H1 (cell line): ENCODE data around the gene OR2B2. TPM values are rescaled to one million over a fixed set of nuclear protein-coding genes. Genes with fewer than 3 reads are reported as not detected.

Source experiments
- CTCF ChIA-PET: fragments of 300-600 bp; sonication (Branson Sonifier 250); formaldehyde crosslinking; loops from one replicate; lab custom pipeline; 2021; ENCODE audit not compliant: partially characterized antibody; lab: Charles Lee
- POLR2A ChIA-PET: fragments of 300-600 bp; sonication (Branson Sonifier 250); formaldehyde crosslinking; loops from one replicate; lab custom pipeline; 2021; ENCODE audit warnings: inconsistent platforms; ENCODE audit not compliant: partially characterized antibody; lab: Charles Lee
- DNase-seq, 2 experiments: peaks; one replicate each; pipeline versions ENCODE4 v3.0.0 to v3.0.0-alpha.2; 2010 to 2022; ENCODE audit warnings: low spot score in 2 of 2, low read depth in 1 of 2, mixed read lengths in 1 of 2
- FAIRE-seq: peaks from 2 replicates; lab custom pipeline; 2011; peaks lifted over from hg19 to GRCh38; lab: Jason Lieb, UNC
- H2AFZ ChIP-seq: 2 replicates; pipeline ENCODE4 v1.8.1; 2012; ENCODE audit warnings: low read length, inconsistent platforms
- H2AK5ac ChIP-seq: 2 replicates; pipeline ENCODE4 v1.6.1; 2013; ENCODE audit warnings: low read depth, low read length
- H2BK120ac ChIP-seq: replicated peaks from 2 replicates; pipeline ENCODE3; 2013; ENCODE audit warnings: low read depth, low read length, inconsistent platforms
- H2BK12ac ChIP-seq: 2 replicates; pipeline ENCODE4 v1.6.1; 2013; ENCODE audit warnings: low read depth, low read length
- H2BK15ac ChIP-seq: 2 replicates; pipeline ENCODE4 v1.6.1; 2013; ENCODE audit warnings: low read length
- H2BK20ac ChIP-seq: 2 replicates; pipeline ENCODE4 v1.6.1; 2013; ENCODE audit warnings: low read length
- H2BK5ac ChIP-seq: 2 replicates; pipeline ENCODE4 v1.6.1; 2013; ENCODE audit warnings: low read depth, low read length
- H3K14ac ChIP-seq: 2 replicates; pipeline ENCODE4 v1.6.1; 2013; ENCODE audit warnings: inconsistent platforms; ENCODE audit not compliant: insufficient read length
- H3K18ac ChIP-seq: 2 replicates; pipeline ENCODE4 v1.6.1; 2013; ENCODE audit warnings: low read length; ENCODE audit errors: extremely low read depth
- H3K23ac ChIP-seq: 2 replicates; pipeline ENCODE4 v1.6.1; 2013; ENCODE audit warnings: inconsistent platforms; ENCODE audit not compliant: insufficient read length
- H3K23me2 ChIP-seq: 2 replicates; pipeline ENCODE4 v1.6.1; 2013; ENCODE audit warnings: low read depth, low read length
- H3K27ac ChIP-seq: 2 replicates; pipeline ENCODE4 v1.6.1; 2011; ENCODE audit warnings: low read depth, low read length, inconsistent platforms
- H3K27me3 ChIP-seq, 4 experiments: replicated peaks in 1 of 4; 1 replicate in 1 of 4; 2 replicates in 3 of 4; pipeline versions ENCODE4 v1.6.1 to v1.8.1; 2011 to 2013; ENCODE audit warnings: low read length in 3 of 4, mild to moderate bottlenecking in 3 of 4, inconsistent platforms in 2 of 4, mixed read lengths in 2 of 4, moderate library complexity in 1 of 4; ENCODE audit not compliant: control insufficient read depth in 3 of 4, insufficient read depth in 3 of 4; ENCODE audit errors: extremely low read depth in 1 of 4
- H3K36me3 ChIP-seq, 4 experiments: 2 replicates each; pipeline versions ENCODE4 v1.6.1 to v1.8.1; 2011 to 2013; ENCODE audit warnings: mild to moderate bottlenecking in 4 of 4, low read length in 3 of 4, moderate library complexity in 2 of 4, control low read depth in 1 of 4, inconsistent platforms in 1 of 4; ENCODE audit not compliant: insufficient read depth in 4 of 4, control insufficient read depth in 2 of 4
- H3K4ac ChIP-seq: replicated peaks from 2 replicates; pipeline ENCODE3; 2013; ENCODE audit warnings: low read length, low read depth, mixed read lengths, inconsistent platforms; ENCODE audit not compliant: insufficient read length
- H3K4me1 ChIP-seq, 4 experiments: replicated peaks in 1 of 4; 1 replicate in 1 of 4; 2 replicates in 3 of 4; pipeline versions ENCODE4 v1.6.1 to v1.8.1; 2011 to 2013; ENCODE audit warnings: low read length in 3 of 4, inconsistent platforms in 2 of 4, mixed read lengths in 1 of 4; ENCODE audit not compliant: insufficient read depth in 4 of 4, control insufficient read depth in 3 of 4
- H3K4me2 ChIP-seq, 2 experiments: 2 replicates each; pipeline versions ENCODE4 v1.6.1 to v1.8.1; 2011 to 2013; ENCODE audit warnings: low read depth in 2 of 2, low read length in 2 of 2, control low read depth in 1 of 2, inconsistent platforms in 1 of 2, mild to moderate bottlenecking in 1 of 2; ENCODE audit not compliant: insufficient read depth in 1 of 2
- H3K4me3 ChIP-seq, 4 experiments: fragments of 200-600, 300-600 bp in 1 of 4; sonication (generic), shearing (Covaris generic), sonication (Bioruptor Twin) in 1 of 4; 2 replicates each; pipeline versions ENCODE4 v1.5.1 to v1.8.1; 2011 to 2016; ENCODE audit warnings: low read length in 4 of 4, low read depth in 3 of 4, control low read depth in 2 of 4, inconsistent platforms in 2 of 4, mild to moderate bottlenecking in 2 of 4, mixed read lengths in 1 of 4, moderate library complexity in 1 of 4; ENCODE audit not compliant: insufficient read depth in 2 of 4; ENCODE audit errors: extremely low read depth in 1 of 4
- H3K56ac ChIP-seq: replicated peaks from 2 replicates; pipeline ENCODE3; 2013; ENCODE audit warnings: low read depth, mild to moderate bottlenecking, mixed read lengths, low read length, inconsistent platforms; ENCODE audit not compliant: insufficient read length
- H3K79me1 ChIP-seq: 2 replicates; pipeline ENCODE4 v1.6.1; 2013; ENCODE audit warnings: low read depth, low read length, control low read depth
- H3K79me2 ChIP-seq, 2 experiments: 2 replicates each; pipeline versions ENCODE4 v1.6.1 to v1.8.1; 2012 to 2013; ENCODE audit warnings: low read length in 2 of 2, mild to moderate bottlenecking in 2 of 2, inconsistent platforms in 1 of 2; ENCODE audit not compliant: insufficient read depth in 2 of 2, control insufficient read depth in 1 of 2
- H3K9ac ChIP-seq, 4 experiments: replicated peaks in 1 of 4; 1 replicate in 1 of 4; 2 replicates in 3 of 4; pipeline versions ENCODE4 v1.6.1 to v1.8.1; 2011 to 2013; ENCODE audit warnings: low read depth in 3 of 4, low read length in 3 of 4, control low read depth in 2 of 4, mild to moderate bottlenecking in 2 of 4, moderate library complexity in 2 of 4, inconsistent platforms in 1 of 4; ENCODE audit errors: extremely low read depth in 1 of 4
- H3K9me3 ChIP-seq, 2 experiments: 2 replicates each; pipeline versions ENCODE4 v1.6.1 to v1.8.1; 2012 to 2013; ENCODE audit warnings: mild to moderate bottlenecking in 2 of 2, moderate library complexity in 2 of 2, control low read depth in 1 of 2, inconsistent platforms in 1 of 2, low read depth in 1 of 2, low read length in 1 of 2, mixed read lengths in 1 of 2; ENCODE audit not compliant: insufficient read depth in 2 of 2
- H4K20me1 ChIP-seq, 2 experiments: replicated peaks in 1 of 2; 2 replicates each; pipeline versions ENCODE3 to v1.8.1; 2011 to 2013; ENCODE audit warnings: inconsistent platforms in 2 of 2, low read length in 2 of 2, mild to moderate bottlenecking in 1 of 2; ENCODE audit not compliant: insufficient read depth in 2 of 2, control insufficient read depth in 1 of 2
- H4K5ac ChIP-seq: 2 replicates; pipeline ENCODE4 v1.6.1; 2013; ENCODE audit warnings: low read length, low read depth, mixed read lengths, inconsistent platforms; ENCODE audit not compliant: insufficient read length
- H4K8ac ChIP-seq: 2 replicates; pipeline ENCODE4 v1.8.0; 2013; ENCODE audit warnings: mild to moderate bottlenecking, moderate library complexity, low read length, inconsistent platforms; ENCODE audit not compliant: insufficient read depth; ENCODE audit errors: extremely low read depth
- H4K91ac ChIP-seq: replicated peaks from 2 replicates; pipeline ENCODE3; 2013; ENCODE audit warnings: low read length, mixed read lengths, inconsistent platforms; ENCODE audit not compliant: insufficient read length
- CBX5 ChIP-seq: fragments of 300-800, 300-1000 bp; sonication (generic); IDR thresholded peaks from 2 replicates; pipeline ENCODE4 v1.7.1; 2016; ENCODE audit warnings: antibody characterized with exemption, low read length, low read depth
- CTCF ChIP-seq, 3 experiments: IDR thresholded peaks; 1 replicate in 2 of 3; 2 replicates in 1 of 3; pipeline versions ENCODE4 v1.5.1 to v1.6.1; 2011; ENCODE audit warnings: low read length in 3 of 3, mild to moderate bottlenecking in 3 of 3, inconsistent platforms in 2 of 3, low read depth in 1 of 3, moderate library complexity in 1 of 3; ENCODE audit not compliant: insufficient read depth in 1 of 3; ENCODE audit errors: control extremely low read depth in 1 of 3
- EGR1 ChIP-seq: IDR thresholded peaks from 2 replicates; pipeline ENCODE4 v1.6.1; 2011; ENCODE audit warnings: low read depth, low read length, borderline replicate concordance
- FOSL1 ChIP-seq: IDR thresholded peaks from 2 replicates; pipeline ENCODE4 v1.6.1; 2011; ENCODE audit warnings: mild to moderate bottlenecking, low read depth, low read length, moderate library complexity; ENCODE audit not compliant: insufficient read depth
- NANOG ChIP-seq: IDR thresholded peaks from 2 replicates; pipeline ENCODE4 v1.6.1; 2011; ENCODE audit warnings: low read length, low read depth, mild to moderate bottlenecking, inconsistent platforms; ENCODE audit not compliant: insufficient read depth, poor library complexity, severe bottlenecking
- RAD21 ChIP-seq, 2 experiments: IDR thresholded peaks in 1 of 2; conservative IDR thresholded peaks in 1 of 2; 2 replicates each; pipeline ENCODE4 v1.6.1; 2011; ENCODE audit warnings: low read depth in 2 of 2, low read length in 2 of 2, improper control_type of control experiment in 1 of 2, inconsistent platforms in 1 of 2, mild to moderate bottlenecking in 1 of 2, moderate library complexity in 1 of 2
- SIX5 ChIP-seq: IDR thresholded peaks from 2 replicates; pipeline ENCODE4 v1.6.1; 2011; ENCODE audit warnings: mild to moderate bottlenecking, low read depth, low read length
- TAF7 ChIP-seq: optimal IDR thresholded peaks from 2 replicates; pipeline ENCODE3; 2011; ENCODE audit warnings: low read depth, mild to moderate bottlenecking, inconsistent platforms, low read length, moderate library complexity, borderline replicate concordance
- TCF12 ChIP-seq: IDR thresholded peaks from 2 replicates; pipeline ENCODE4 v1.6.1; 2011; ENCODE audit warnings: low read depth, mild to moderate bottlenecking, low read length
- TEAD4 ChIP-seq: IDR thresholded peaks from 2 replicates; pipeline ENCODE4 v1.6.1; 2012; ENCODE audit warnings: low read depth, low read length, inconsistent platforms, mixed read lengths
- YY1 ChIP-seq: IDR thresholded peaks from 2 replicates; pipeline ENCODE4 v1.6.1; 2011; ENCODE audit warnings: low read depth, mild to moderate bottlenecking, low read length
- WGBS, 2 experiments: shearing (Covaris generic) in 1 of 2; methylation state at CpG; one replicate each; pipeline versions ENCODE4 v1.1.6 to v1.1.7; 2013 to 2015; ENCODE audit warnings: low lambda C conversion rate in 2 of 2, mixed read lengths in 2 of 2, inconsistent platforms in 1 of 2, low coverage in 1 of 2, missing lambda C conversion rate in 1 of 2; ENCODE audit not compliant: insufficient replicate concordance in 2 of 2, insufficient coverage in 1 of 2, insufficient read length in 1 of 2; ENCODE audit errors: extremely low coverage in 1 of 2, missing lambda C conversion rate in 1 of 2; 5-methylcytosine and 5-hydroxymethylcytosine counted together
- polyA plus RNA-seq, 7 experiments: library from polyadenylated mRNA; depleted of rRNA in 3 of 7; stranded (reverse) in 5 of 7; unstranded in 2 of 7; fragments of >200 nt in 5 of 7; fragments of 200-250 nt in 2 of 7; gene quantifications; 1 replicate in 5 of 7; 2 replicates in 1 of 7; 4 replicates in 1 of 7; pipeline versions ENCODE4 v1.2.1 to v1.2.3, GENCODE V29; 2011 to 2013; ENCODE audit warnings: missing spikeins in 2 of 7, mixed read lengths in 2 of 7
- total RNA-seq: library from RNA; stranded (reverse); fragmentation: NEBNext Ultra II Directional; extraction: Animal tissue kit (Norgen Biotek cat#: 25700); gene quantifications from 2 replicates; pipeline ENCODE4 v1.2.1, GENCODE V29; 2021

The OR2B2 gene
- total and polyA plus RNA-seq, 2 of the 8 experiments (the other 6 are each of a cell fraction or from before 2014, with no cell fraction given), result not detected

DNA sequence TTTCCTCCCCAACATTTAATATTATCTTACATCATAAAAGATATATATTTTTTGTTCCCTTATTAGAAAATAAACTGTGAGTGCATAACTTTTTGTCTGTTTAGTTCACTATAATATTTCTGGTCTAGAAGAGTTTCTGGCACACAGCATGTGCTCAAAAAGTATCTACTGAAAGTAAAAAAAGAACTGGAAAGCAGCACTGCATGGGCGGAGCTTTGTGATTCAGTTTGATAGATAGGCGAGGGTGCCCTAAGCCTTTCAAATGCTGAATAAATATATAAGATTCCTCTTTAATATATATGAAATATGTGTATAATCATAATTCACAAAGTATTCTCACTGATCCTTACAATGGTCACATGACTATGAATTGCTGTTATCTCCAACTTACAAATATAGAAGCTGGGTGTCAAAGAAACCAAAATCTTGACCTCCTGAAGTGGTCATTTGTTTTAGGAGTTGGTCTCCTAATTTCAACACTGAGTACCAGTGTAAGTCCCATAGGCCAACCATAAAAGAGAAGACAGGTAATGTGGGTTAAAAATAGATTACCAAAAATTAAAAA is 50.8 kb downstream of the OR2B2 start:
- Histone ChIP-seq H3K4me1 (no peaks in the 10 kb centered on the region), H2BK12ac (no peak overlapping the region), H2BK120ac (no peak overlapping the region), H3K9ac (no peak overlapping the region), H3K18ac (no peak overlapping the region), H3K79me2 (no peaks in the 10 kb centered on the region), H2BK5ac (no peak overlapping the region), H2BK20ac (no peak overlapping the region), H3K14ac (no peak overlapping the region), H3K56ac (no peak overlapping the region), H2AFZ (no peak overlapping the region), H3K36me3 (no peaks in the 10 kb centered on the region), H3K79me1 (no peaks in the 10 kb centered on the region), H3K4me3 (no peak overlapping the region), H3K23ac (no peak overlapping the region), H3K23me2 (no peaks in the 10 kb centered on the region; the same call in 1 of the 2 replicates), H2BK15ac (no peak overlapping the region), H4K5ac (no peak overlapping the region), H4K20me1 (no peaks in the 10 kb centered on the region), H3K27ac (no peak overlapping the region), H3K27me3 (no peaks in the 10 kb centered on the region), H3K4me2 (no peak overlapping the region), H2AK5ac (no peak overlapping the region), H3K9me3 (peaks cover 0 to 11% of the 10 kb centered on the region in 2 experiments; a peak in 1 of 4 replicates), H4K91ac (no peak overlapping the region), H3K4ac (no peak overlapping the region), H4K8ac (no peak overlapping the region)
- WGBS, 2 experiments, result 83% methylated on average over 2 of the region's 2 CpGs; no CpG with 5 or more reads in 1 of the 2 experiments
- DNase-seq (no peak), FAIRE-seq (no peak)
- POLR2A ChIA-PET, result interaction anchor here (0.5 to 32.2 kb wide), 6 partner anchors 10 to 144 kb away, joined by 7 to 3039 read pairs (median 783); a partner anchor contains a TSS
- CTCF ChIA-PET, result no interaction called here
- TF ChIP-seq CTCF (IDR thresholded peaks at IDR 0.05; ENCODE audit: control extremely low read depth in 1 of 3, insufficient read depth in 1 of 3, low read depth in 1 of 3, low read length in 3 of 3), result no peak
- no peak for TF ChIP-seq SIX5
- no peak for TF ChIP-seq CBX5
- TF ChIP-seq TAF7, result no peak
- no peak for TF ChIP-seq EGR1
- no peak for TF ChIP-seq RAD21 (IDR thresholded peaks at IDR 0.05 in 1 of 2, conservative IDR thresholded peaks at IDR 0.05 in 1 of 2; ENCODE audit: low read depth in 2 of 2, low read length in 2 of 2)
- TF ChIP-seq TCF12, result no peak
- TF ChIP-seq YY1, result no peak
- TF ChIP-seq NANOG, result no peak
- TF ChIP-seq TEAD4, result no peak
- TF ChIP-seq FOSL1, result no peak
